PFSK-1 (cell line): ENCODE measurements around the gene KCNQ1OT1.

Experiments
- POLR2AphosphoS5 ChIP-seq: IDR thresholded peaks from 2 replicates; pipeline ENCODE4 v1.6.1; 2012; ENCODE audit warnings: low read depth, mild to moderate bottlenecking, control low read depth, low read length, moderate library complexity
- TF ChIP-seq, protein P1 (sequence below), 2 experiments: IDR thresholded peaks; 2 replicates each; pipeline versions ENCODE4 v1.6.1 to v1.8.0; 2011 to 2012; ENCODE audit warnings: low read depth in 2 of 2, low read length in 2 of 2, control low read depth in 1 of 2, inconsistent platforms in 1 of 2, mild to moderate bottlenecking in 1 of 2, moderate library complexity in 1 of 2; ENCODE audit not compliant: insufficient read depth in 1 of 2

DNA sequence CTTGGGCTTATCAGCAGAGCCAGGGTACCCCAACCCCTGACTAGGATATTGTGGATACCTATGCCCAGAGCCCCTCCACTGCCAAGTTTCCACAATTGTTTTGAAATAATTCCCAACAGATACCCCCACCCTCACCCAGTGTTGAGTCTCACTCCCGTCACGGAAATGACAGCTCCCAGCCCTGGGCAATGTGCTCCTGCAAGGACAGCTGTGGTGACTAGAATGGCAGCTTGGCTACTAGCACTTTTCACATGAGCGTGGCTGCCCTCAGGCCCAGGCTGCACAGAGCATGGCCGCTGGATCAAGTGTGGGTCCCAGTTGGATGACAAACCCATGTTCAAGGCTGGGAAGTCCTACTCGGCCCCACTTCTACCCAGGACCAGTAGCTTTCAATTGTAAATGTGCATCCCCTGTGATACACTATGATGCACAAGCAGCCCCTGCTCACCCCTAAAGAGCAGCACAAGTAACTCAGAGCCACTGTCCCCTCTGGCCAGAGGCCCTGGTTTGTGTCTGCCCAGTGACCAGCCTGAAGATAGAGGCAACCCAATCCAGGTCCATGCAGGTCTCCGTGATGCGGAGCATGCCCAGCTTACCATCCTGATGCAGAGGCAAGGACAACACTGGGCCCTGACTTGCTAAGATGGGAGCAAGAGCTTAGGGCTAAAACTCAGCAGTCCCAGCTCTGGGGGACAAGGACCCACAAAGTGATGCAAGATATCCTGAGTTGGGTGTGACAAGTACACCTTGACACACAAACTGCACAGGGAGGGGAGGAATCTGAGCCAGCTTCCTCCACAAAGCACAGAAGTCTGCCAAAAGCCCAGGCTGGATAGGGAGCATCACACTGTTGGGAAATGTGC is 13.2 kb downstream of the KCNQ1OT1 start:
- TF ChIP-seq, protein P1, sequence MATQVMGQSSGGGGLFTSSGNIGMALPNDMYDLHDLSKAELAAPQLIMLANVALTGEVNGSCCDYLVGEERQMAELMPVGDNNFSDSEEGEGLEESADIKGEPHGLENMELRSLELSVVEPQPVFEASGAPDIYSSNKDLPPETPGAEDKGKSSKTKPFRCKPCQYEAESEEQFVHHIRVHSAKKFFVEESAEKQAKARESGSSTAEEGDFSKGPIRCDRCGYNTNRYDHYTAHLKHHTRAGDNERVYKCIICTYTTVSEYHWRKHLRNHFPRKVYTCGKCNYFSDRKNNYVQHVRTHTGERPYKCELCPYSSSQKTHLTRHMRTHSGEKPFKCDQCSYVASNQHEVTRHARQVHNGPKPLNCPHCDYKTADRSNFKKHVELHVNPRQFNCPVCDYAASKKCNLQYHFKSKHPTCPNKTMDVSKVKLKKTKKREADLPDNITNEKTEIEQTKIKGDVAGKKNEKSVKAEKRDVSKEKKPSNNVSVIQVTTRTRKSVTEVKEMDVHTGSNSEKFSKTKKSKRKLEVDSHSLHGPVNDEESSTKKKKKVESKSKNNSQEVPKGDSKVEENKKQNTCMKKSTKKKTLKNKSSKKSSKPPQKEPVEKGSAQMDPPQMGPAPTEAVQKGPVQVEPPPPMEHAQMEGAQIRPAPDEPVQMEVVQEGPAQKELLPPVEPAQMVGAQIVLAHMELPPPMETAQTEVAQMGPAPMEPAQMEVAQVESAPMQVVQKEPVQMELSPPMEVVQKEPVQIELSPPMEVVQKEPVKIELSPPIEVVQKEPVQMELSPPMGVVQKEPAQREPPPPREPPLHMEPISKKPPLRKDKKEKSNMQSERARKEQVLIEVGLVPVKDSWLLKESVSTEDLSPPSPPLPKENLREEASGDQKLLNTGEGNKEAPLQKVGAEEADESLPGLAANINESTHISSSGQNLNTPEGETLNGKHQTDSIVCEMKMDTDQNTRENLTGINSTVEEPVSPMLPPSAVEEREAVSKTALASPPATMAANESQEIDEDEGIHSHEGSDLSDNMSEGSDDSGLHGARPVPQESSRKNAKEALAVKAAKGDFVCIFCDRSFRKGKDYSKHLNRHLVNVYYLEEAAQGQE (IDR thresholded peaks at IDR 0.05; ENCODE audit: insufficient read depth in 1 of 2, low read depth in 2 of 2, low read length in 2 of 2): no peak
- no peak for TF ChIP-seq POLR2AphosphoS5
